Activated gamma-delta T cell treated with Interleukin-2 at 50 U/mL for 16 hours (primary cell): ENCODE data around the gene MTMR3.

Source experiments
- DNase-seq: peaks from one replicate; pipeline ENCODE4 v3.0.0-alpha.2; 2020

MTMR3 gene

DNA sequence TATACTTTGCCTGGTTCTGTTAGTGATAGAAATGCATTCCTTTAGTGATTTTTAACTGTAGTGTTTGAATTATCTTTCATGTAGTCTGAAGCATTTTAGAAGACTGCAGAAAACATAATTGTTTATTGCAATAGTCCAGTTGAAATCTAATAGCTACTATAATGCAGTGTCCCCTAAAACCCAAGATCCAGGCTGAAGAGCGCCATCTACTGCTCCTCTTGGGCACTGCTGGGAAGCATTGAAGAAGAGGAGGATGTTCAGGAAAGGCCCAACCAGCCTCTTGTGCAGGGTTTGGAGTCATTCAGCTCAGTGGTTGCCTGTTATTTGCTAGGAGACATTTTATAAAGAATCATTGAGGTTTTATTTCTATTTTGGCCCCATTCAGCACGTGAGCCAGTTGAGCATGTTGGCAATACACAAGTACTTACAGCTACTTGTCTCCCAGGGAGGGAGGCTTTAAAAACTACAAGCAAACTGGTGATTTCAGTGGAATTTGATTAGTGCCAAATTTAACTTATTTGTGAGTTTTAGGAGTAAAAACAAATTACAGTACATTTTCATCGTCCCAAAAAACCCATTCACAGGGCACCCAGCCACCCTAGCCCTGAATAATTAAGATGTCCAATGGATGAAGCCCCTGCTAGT, 122.4 kb downstream of the MTMR3 start:
- DNase-seq: peak; percentile 50

DNA sequence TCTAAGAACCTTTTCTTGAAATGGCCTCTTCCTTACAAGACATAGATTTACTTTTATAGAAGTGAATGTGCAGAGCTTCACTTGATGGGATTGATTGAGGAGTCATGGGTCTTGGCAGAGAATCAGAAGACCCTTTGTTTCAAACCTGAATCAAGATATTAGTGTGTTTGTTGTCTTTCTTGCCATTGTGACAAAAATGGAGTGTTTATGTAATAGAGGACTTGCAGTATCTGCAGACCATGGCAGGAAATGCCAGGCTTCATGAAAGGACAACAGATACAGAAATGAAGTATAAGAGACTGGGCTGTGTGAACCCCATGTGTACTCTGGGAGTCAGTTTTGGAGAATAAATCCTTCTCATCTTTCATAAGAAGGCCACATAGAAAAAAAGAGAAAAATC, 124.4 kb downstream of the MTMR3 start:
- no peak for DNase-seq

DNA sequence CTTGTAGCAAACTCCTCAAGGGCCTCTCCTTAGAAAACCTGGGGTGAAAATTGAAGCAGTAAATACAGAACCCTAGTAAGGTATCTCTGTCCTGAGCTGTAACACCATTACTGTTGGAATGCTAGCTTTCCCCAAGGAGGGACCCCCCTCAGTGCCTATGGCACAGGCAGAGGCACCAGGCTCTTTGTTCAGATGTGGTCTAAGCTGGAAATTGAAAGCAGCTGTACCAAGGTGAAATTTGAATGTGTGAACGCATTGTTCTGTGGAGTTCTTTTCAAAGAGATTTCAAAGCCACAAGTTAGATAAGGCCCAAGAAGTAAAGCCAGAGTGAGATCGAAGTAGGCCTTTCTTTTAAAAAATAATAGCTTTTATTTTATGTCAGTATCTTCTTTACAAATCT, 125.4 kb downstream of the MTMR3 start:
- DNase-seq: no peak

DNA sequence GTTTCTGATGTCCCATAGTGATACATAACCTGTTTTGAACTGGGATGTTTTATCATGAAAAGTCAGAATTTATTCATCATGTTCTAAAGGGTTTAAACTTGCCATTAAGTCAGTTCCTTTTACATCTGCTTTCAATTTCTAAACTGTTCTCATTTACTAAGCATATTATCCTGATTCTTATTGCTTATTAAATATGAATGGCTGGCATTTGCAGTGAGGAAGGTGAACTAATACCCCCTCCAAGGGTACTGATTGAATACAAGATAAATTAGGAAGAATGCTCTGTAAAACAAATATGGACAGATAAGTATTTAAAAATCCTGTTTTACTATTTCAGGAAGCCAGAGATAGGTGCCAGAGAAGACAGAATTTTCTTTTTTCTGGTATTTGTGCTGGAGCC, 126.5 kb downstream of the MTMR3 start:
- no peak for DNase-seq

DNA sequence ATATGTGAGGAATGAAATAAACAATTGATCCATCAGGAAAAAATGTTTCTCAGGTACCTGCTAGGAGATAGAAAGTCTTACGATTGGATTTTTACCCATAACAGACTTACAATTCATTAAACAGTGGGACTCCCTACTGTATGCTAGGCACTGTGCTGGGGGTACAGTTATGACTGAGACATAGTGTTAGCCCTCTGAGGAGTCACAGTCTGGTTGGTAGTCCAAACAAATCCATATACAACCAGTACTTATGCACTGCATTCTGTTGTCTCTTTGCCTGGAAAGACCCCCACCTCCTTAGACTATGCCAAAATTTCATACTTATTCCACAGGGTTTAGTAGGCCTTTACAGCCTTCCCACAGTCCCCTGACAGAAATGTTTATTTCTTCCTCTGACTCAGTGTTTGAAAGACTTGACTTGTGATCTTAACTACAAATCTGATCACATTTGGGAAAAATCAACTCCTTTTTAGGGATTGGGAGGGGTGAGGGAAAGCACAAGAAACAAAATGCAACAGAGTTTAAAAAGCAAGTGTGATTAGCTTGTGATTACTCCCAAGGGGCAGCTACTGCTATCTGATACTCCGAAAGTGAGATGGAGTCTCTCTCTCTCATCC, 127.9 kb downstream of the MTMR3 start:
- DNase-seq: no peak

DNA sequence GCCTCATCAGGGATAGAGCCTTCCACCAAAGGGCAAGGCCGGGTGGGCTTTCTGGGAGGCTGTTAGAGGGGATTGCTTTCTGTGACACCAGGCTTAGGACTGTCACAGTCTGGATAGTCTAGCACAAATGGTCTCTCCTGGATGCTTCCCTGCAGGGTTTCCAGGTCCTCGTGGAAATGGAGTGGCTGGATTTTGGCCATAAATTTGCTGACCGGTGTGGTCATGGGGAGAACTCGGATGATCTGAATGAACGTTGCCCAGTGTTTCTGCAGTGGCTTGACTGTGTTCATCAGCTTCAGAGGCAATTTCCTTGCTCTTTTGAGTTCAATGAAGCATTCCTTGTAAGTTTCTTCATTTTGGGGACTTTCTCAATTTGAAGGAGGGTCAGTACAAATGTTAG, 130.2 kb downstream of the MTMR3 start:
- DNase-seq: no peak

DNA sequence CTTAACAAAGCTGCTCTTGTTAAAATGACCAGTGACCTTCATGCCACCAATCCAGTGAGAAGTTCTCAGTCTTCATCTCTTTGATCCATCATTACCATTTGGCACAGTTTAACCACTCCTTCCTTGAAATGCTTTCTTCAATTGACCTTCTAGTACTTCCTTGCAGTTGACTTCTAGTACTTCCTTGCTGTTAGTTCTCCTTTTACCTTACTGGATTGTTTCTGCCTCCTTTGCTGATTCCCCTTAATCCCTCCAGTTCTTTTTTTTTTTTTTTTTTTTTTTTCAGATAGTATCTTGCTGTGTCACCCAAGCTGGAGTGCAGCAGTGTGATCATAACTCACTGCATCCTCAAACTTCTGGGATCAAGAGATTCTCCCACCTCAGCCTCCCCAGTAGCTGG, 131.3 kb downstream of the MTMR3 start:
- no peak for DNase-seq

DNA sequence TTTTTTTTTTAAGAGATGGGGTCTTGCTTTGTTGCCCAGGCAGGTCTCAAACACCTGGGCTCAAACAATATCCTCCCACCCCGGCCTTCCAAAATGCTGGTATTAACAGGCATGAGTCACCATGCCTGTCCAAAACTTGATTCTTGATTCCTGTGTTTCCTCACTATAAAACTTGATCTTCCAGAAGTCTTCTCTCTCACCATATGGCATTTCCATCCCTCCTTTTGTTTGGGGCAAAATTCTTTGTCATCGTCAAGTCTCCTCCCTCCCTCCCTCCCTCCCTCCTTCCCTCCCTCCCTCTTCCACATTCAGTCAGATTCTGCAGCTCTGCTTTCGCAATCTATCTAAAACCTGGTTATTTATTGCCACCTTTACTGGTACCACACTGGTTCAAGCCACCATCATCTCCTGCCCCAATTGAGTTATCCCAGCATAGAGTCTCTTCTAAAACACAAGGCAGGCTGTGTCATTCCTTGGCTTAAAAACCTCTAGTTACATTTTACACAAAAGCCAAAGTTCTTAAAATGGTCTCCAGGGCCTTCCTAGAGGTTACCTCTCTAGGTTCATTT, 132.3 kb downstream of the MTMR3 start:
- no peak for DNase-seq

DNA sequence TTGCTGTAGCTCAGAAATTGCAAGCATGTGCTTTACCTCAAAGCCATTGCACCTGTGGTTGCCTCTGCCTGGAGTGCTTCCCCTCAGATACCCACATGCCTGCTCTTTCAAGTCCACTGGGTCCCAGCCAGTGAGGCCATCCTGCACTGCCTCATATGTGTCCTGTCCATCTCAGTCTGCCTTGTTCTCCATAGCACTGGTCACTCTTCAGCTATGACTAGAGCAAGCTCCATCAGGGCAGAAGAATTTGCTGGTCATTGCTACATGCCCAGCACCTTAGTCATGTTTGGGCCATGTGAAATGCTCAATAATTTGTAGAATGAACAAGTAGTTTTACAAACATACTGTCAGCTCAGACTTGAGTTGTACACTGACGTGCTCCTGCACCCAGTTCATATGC, 132.9 kb downstream of the MTMR3 start:
- no peak for DNase-seq

DNA sequence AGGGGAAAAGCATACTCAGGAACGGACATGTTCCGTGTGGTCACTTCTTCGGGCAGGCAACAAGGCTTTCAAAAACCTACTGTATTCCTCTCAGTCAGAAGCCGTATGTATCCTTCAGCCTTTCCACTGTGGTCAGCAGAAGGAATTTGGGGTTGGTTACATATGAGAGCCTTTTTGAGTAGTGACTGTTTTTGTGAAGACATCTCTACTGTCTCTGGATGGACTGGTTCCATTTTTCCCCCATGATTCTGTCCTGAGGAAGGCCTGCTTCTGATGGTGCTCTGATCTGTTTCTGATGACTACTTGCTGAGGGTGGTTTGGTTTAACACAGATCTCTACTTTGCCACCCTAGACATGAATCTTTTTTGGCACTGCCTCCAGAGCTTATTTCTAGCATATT, 133.6 kb downstream of the MTMR3 start:
- DNase-seq: no peak

DNA sequence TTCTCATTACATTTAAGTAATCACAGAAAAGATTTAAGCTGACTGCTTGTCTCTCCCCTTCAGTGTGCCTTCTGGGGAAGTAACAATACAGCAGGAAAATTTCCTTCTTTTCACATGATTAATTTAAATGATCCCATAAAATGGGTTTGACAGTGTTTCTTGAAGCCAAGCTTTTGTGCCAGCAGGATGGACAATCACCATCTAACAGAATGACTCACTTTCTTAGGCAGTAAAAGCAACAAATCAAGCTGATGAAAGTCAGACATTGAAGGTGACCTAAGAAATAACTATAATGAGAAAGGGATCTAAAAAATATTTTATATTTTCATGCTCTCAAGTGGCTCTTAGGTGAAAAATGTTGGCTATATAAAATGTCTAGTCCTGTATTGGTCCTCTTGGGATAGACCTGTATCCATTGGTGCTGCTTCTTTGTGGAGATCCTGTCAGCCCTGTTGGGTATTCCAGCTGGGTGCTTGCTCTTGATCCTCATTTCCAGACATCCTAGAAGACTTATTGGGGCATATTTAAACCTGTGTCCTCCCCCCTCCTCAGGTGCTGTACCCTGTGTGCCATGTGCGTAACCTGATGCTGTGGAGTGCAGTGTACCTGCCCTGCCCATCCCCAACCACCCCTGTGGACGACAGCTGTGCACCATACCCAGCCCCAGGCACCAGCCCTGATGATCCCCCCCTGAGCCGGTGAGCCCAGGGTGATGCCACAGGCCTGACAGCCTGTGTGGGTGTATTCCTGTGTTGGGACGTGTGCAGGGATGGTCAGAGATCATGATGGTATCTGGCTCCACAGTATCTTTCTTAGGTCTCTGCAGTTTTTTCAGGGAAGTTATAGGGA, 134.6 kb downstream of the MTMR3 start:
- no peak for DNase-seq

DNA sequence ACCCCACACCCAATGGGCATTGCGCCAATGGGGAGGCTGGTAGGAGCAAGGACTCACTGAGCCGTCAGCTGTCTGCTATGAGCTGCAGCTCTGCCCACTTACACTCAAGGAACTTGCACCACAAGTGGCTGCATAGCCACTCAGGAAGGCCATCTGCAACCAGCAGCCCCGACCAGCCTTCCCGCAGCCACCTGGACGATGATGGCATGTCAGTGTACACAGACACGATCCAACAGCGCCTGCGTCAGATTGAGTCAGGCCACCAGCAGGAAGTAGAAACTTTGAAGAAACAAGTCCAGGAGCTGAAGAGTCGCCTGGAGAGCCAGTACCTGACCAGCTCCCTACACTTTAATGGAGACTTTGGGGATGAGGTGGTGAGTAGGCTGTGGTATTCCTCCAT, 137.5 kb downstream of the MTMR3 start:
- DNase-seq: no peak

DNA sequence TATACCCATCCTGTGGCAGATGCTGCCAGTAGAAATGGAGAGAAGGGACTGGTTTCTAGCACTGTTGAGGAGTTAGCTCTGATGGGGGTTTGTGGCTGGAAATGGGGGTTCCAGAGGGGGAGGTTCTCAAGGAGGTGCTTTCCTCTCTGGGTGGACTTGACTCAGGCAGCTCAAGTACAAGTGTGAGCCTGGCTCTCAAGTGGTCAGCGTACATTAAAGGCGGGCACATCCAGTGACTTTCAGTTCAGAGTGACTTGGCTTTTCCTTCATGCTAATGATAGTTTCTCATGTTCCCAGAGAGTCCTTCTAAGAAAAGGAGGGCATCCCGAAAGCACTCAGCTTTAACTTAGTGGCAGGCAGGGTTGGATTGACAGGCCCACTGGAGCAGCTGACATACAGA, 138.4 kb downstream of the MTMR3 start:
- DNase-seq: no peak

DNA sequence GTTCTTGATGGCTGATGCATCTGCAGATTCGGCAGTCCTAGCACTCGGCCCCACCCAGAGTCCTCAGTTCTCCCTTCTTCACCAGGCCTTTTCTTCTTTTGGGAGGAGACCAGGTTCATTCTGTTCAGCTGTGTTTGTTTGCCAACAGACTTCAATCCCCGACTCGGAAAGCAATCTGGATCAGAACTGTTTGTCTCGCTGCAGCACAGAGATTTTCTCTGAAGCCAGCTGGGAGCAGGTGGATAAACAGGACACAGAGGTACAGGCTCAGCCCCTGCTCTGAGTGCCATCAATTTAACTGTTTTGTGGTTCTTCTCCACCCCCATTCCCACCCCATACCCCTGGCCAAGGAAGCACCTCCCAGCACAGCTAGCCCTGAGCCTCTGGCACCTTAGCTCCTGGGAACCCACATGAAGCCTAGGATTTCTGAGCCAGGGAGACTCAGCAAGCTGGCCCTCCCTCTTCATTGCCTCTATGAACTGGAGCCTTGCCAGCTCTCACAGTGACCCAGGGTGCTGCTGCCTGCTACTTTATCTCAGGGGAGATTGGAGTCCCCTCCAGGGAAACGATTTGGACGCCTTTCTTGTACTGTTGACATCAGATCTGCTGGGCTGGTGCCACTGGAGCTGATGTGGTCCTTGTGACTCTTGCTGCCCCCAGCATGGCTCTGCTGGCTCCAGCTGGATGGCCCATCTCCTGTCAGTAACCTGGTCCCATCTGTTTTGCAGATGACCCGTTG, 139.1 kb downstream of the MTMR3 start:
- no peak for DNase-seq

DNA sequence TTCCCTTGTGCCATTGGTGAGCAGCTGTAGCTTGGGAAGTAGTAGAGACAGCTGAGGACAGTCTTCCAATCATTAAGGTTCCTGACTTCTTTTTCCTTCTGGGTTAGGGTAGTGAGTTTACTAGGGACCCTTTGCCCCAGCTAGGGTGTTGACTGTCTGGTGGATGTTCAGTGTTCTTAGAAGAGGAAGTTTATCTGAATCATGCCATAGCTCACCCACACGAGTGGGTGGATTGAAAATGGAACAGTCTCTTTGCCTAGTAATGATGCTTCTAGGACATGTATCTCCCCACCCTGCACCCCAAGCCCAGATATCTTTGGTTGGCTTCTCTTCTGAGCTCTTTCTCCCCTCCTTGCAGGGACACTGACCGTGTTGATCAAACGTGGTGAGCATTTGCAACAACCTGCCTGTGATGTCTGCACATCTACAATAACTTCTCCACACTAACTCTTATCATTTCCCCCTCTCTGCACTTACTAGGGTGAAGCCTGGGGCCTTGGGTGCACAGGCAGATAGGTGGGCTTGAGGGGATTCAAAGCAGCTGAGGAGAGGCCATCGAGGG, 140.2 kb downstream of the MTMR3 start:
- DNase-seq: no peak

DNA sequence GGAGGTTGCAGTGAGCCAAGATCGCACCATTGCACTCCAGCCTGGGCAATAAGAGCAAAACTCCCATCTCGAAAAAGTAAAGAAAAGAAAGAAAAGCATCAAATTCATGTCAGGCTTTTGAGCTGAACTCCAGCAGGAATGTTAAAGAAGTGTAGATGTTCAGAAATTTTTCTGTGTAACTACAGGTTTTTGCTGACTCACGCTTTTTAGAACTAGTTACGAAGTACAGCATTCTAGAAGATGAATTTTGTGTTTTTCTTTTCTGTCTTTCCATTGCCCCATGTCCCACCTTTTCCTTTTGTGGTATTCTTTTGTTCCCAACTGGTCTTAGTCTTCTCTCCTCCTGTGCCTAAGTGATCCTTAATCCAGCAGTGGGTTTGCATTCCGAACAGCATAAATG, 141.3 kb downstream of the MTMR3 start:
- no peak for DNase-seq

DNA sequence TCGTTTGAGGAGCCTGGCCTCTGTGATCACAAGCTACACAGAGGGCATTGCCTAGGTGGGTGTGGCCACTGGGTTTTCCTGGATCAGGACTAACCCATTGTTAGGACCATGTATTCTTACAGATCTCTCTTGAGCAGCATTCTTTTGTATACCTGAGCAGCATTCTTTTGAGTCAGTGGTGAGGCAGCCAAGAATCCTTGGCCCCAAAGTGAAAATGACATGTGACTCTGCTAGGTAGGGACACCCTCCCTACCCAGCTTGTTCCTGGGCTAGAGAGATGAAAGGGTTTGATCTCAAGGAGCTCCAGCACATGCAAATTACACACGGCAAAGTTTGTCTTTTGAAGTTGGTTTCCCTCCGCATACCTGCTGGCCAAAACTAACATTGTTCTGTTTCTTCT, 142.2 kb downstream of the MTMR3 start:
- no peak for DNase-seq

DNA sequence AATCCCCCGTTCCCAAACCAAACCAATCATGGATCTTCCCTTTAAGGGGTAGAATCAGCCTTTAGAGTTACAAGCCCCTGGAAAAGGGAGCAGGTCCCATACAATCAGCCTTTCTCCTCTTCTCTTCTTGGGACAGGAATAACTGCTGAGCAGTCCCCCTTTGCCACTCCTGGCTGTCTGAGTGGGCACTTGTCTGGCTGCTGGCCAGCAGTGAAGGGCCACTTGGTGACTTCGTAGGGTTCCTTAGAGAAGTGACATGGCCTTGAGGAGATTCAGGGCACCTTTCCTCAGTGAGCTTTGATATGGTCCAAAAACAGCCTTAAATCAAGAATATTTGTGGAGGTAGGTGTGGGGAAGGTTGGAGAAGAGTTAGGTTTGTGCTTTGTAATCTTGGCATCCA, 143.8 kb downstream of the MTMR3 start:
- DNase-seq: no peak

DNA sequence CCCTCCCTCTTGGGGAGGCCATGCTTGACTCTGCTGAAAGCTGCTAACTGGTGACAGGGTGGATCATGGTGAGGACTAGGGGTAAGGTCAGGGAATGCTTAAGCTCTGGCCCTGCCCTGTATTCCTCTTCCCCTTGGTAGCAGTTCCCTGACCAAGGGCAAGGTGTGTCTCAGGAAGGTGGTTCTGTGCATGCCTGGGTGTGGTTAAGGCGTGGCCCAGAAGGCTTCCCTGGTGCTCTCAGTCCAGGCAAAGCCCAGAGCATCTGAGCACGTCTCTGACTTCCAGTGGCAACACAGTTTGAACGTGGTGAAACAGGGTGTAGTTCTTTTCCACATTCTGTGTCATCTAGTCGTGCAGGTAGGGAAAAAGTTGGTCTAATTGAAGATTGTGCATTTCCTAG, 144.2 kb downstream of the MTMR3 start:
- DNase-seq: no peak

DNA sequence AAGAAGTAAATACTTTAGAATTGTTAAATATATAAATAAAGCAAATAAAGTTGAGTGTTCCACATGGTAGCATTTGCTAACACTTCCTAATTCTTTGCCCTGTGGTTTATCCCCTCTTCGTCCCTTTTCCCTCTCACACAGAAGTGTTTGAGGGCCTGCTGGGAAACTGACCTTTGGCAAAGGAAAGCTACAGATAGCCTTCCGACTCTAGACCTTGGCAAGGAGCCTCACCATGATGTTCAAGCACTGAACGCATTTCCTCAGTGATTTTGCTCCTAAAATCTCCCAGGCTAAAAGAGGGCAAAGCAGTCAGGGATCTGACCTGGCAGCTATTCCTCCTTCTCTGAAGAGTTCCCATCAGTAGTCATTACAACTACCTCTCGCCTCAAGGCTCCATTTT, 144.8 kb downstream of the MTMR3 start:
- no peak for DNase-seq

DNA sequence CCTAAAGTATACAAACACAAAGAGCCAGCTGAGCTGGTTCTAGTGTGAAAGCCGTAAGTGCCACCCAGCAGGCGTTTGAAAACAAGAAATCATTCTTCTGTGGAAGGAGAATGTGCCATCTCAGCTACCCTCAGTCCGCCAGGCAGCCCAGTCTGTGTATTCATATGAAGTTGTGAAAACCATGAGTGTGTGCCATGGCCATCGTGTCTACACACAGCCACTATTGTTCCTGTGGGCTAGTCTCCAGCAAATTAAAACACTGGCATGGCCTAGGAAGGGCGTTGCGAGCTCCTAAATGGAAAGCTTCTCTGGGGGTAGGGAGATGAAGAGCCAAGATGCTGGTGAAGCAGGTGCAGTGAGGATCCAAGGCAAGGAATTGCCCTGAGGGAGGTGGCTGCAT, 145.8 kb downstream of the MTMR3 start:
- no peak for DNase-seq

DNA sequence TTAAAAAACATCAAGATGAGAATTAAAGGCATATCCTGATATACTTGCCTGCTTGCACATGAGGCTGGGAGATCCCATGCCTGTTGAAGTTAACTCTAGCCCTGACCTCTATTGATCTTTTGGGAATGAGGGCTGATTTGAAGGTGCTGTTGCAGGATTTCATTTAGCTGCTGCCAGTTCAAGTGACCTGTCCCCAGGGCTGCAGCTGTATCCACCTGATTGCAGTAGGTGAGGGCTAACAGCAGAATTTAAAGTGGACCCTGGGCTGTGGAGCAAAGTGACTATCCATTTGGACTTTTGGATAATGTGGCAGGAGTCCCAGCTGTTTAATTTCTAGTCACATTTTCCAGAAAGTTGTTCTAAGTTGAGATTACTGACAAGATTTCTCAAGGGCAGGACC, 146.5 kb downstream of the MTMR3 start:
- no peak for DNase-seq

DNA sequence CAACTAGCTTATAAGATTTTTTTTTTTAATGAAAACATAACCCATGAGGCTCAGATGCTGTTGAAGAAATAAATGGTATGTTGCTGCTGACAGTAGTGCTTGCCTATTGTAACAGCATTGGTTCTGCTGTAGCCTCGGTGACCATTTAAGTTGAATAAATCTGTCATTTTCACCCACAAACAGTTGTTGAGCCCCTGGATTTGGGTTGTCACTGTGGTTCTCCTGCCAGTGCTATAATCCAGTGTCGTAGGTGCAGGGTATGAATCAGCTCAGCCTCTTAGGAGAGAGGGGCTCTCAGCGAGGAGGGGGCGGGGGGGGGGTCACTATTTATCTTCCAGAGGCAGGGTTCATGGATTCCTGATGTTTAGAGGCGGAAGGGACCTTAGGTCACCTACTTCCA, 147.4 kb downstream of the MTMR3 start:
- no peak for DNase-seq
